ENCODE data around the gene KIF22.
"Not testable (repeated sequence)": the region's sequence is repeated elsewhere in the genome, so short reads cannot be mapped to it uniquely, and the experiment has no call there.

KIF22 gene

DNA sequence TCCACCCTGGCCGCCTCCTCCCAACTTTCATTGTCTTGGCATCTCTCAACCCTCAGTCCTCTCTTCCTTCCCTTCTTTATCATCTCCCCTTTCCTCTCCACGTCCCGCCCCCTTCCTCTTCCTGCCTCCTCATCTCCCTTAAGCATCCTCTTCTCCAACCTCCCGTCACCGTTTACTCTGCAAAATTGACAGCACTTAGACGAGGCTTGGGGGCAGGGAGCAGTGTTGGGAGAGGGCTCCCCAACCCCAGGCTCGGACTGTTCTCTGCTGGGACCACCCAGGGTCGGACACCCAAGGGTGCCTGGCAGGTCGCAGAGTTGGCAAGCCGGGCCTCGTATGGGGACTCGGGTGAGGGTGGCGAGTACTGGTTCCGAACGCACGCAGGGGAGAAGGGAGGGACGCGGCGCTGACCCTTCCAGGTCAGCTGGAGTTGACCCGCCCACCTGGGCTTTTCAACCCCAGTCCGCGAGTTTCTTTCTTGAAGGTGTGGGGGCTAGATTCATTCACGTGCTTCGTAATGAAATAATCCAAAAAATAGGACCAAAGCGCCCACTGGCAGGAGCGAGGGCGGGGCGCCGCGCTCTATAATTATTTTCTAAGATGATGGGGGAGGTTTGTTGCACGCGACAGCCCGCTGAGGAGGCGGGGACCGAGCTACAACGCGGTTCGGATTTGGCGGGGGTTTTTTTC is 24.6 kb downstream of the KIF22 start:
- DNase-seq (ENCODE audit: low read depth, low spot score), result no peak

DNA sequence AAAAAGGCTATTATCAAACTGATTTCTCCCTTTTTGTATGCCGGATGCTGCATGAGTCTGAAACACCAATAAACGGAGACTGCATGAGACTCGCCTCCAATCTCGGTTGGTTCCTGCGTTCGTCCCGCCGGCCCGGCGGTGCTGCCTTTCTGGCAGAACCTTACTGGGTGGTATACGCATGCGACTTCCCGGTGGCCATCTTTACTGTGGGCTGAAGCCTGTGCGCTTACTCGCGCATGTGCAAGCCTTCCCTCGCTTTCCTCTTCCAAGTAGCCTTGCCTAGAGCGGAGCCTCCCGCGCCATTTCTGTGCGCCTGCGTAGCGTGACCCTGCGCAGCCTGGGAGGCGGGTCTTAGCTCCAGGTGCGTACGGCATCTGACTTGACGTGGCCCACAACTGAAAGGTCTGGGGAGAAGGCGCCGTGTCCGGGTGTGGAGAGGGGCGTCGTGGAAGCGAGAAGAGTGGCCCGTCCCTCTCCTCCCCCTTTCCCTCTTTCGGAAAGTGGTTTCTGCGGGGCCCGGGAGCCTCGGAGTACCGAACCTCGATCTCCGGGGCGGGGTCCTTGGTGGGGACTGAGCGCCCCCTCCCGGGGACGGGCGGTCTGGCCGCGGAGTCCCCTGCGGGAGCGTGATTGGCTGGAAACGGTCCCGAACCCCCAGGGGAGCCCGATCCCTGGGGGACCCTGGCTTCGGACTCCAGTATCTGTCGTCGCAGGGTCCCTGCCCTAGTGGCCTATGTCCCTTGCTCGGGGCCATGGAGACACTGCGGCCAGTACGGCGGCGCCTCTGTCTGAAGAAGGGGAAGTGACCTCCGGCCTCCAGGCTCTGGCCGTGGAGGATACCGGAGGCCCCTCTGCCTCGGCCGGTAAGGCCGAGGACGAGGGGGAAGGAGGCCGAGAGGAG is 25.5 kb downstream of the KIF22 start, which contains the start of gene PAGR1:
Gene PAGR1, plus strand, starts transcription at position 360 of the 901 bp plus-strand sequence. Its CDS starts 374 bp downstream, at position 734.
- DNase-seq (ENCODE audit: low read depth, low spot score), result peak; percentile 99

DNA sequence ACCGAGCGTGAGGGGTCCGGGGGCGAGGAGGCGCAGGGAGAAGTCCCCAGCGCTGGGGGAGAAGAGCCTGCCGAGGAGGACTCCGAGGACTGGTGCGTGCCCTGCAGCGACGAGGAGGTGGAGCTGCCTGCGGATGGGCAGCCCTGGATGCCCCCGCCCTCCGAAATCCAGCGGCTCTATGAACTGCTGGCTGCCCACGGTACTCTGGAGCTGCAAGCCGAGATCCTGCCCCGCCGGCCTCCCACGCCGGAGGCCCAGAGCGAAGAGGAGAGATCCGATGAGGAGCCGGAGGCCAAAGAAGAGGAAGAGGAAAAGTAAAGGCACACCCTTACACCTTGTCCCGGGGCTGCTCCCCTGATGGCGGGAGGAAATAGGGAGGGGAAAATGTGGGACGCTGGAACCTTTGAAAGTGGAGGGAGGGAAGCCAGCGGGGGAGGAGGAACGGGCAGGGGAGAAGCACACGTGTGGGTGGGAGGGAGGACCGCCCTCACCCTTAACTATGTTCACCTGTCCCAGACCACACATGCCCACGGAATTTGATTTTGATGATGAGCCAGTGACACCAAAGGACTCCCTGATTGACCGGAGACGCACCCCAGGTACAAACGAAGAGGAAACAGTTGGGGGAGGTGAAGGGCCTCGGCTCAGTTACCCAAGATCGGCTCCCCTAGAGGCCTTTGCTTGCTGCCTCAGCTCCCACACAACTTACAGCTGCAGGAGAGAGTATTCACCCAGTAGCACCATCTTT is 26.3 kb downstream of the KIF22 start:
- DNase-seq (ENCODE audit: low read depth, low spot score), result no peak

DNA sequence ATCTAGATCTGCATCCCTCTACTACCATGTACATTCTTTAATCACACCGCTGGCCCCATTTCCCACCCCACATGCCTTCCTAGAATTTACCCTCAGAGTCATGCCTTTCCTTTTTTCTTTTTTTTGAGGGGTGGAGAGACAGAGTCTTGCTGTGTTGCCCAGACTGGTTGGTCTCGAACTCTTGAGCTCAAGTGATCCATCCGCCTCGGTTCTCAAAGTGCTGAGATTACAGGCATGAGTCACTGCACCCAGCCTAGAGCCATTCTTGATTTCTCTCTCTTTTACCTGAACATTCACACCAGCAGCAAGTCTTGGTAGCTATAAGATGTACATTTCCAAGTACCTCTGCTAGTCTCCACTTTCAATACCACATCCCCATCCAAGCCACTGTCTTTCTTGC is 27.5 kb downstream of the KIF22 start:
- no peak for DNase-seq (ENCODE audit: low read depth, low spot score)

DNA sequence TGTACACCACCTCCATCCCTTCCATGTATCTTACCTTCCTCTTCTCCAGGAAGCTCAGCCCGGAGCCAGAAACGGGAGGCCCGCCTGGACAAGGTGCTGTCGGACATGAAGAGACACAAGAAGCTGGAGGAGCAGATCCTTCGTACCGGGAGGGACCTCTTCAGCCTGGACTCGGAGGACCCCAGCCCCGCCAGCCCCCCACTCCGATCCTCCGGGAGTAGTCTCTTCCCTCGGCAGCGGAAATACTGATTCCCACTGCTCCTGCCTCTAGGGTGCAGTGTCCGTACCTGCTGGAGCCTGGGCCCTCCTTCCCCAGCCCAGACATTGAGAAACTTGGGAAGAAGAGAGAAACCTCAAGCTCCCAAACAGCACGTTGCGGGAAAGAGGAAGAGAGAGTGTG is 29.0 kb downstream of the KIF22 start:
- no peak for DNase-seq (ENCODE audit: low read depth, low spot score)

DNA sequence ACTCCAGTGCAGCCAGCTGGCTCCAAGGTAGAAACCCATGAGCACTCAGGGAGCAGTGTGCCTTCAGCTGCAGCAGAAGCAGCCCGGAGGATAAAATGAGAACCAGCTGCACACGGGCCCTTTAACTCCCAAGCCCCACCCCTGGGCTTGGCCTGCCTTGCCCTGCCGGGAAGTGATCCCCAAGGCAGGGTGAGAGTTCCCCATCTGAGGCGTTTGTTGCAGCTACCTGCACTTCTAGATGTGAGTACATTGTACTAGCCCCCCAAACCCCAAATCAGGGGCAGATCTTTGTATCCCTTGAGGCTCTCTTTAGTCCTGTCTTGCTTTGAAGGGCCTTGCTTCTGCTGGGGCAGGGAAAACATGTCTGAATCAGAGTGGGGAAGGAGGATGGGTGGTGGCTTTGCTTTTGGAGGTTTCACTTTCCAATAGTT is 29.7 kb downstream of the KIF22 start, which contains the start of gene MVP:
Gene MVP, plus strand, starts transcription at position 192 of the 431 bp plus-strand sequence. CDS start 10,088 bp downstream, outside the sequence.
- DNase-seq (ENCODE audit: low read depth, low spot score), result no peak

DNA sequence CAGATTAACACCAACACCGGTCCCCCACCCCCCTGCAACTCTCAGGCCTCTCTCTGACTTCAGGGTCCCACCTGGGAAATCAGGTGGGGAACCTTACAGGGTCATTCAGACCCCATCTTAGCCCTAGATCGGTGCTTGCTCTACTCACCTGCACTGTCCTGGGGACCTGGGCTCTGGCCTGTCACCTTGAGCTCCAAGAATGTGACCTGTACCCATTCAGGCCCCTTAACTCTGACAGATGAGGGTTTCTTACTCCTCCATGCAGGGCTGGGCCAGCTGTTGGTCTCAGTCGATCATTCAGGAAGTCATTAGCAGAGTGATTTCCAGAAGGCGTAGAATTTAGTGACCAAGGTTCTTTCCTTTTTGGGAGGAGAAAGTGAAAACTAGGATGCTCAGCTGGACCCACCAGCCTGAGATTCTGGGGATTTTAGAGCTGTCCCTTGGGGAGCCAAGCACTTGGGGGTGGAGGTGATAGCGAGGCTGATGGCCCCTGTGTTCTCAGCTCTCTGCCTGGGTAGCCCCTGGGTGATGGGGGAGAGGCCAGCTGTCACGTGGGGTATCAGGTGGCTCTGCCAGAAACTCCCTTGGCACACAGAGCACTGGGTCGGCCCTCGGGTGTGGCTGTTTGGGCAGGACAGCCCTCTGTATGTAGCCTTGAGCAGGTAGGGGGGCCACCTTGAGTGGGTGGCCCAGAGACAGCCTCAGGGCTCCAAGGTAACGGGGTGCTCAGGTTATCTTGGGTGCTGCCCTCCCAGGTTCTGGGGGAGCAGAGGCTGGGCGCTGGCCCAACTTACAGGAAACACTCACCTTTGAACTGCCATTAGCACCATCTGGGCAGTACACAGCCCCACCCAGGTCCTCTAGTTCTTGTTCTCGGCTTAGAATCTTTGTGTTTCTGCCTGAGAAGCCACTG is 30.4 kb downstream of the KIF22 start:
- DNase-seq (ENCODE audit: low read depth, low spot score), result no peak

DNA sequence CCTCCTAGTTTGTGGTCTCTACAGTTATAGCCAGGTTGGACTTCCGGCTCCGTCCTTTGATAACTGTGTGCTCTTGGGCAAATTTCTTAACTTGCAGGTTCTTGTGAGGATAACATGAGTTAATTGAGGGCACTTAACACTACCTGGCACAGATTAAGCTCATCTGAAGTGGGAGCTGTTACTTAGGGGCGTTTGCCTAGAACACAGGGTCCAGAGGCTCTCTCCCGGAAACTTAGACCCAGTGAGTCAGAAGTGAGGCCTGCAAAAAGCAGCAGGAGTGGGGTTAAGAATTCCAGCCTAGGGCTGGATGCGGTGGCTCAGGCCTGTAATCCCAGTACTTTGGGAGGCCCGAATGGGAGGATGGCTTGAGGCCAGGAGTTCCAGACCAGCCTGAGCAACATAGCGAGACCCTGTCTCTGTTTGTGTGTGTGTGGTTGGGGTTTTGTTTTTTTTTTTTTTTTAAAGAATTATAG is 31.1 kb downstream of the KIF22 start:
- DNase-seq (ENCODE audit: low read depth, low spot score), result no peak

DNA sequence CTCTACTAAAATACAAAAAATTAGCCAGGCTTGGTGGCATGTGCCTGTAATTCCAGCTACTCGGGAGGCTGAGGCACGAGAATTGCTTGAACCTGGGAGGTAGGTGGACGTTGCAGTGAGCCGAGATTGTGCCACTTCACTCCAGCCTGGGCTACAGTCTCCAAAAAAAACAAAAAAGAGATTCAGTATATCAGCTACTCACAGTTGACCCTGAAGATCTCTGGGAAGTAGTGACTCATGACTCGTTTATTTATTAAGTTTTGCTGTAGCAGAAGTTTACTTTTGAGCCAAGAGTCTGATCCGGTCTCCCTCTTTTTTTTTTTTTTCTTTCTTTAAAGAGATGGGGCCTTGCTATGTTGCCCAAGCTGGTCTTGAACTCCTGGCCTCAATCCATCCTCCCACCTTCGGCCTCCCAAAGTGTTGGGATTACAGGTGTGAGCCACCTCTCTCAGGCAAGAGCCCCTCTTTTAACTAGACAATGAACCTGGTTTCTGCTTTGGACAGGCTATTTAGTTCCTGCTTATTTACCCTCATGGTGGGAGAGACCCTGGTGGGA is 34.1 kb downstream of the KIF22 start:
- DNase-seq (ENCODE audit: low read depth, low spot score), result no peak

DNA sequence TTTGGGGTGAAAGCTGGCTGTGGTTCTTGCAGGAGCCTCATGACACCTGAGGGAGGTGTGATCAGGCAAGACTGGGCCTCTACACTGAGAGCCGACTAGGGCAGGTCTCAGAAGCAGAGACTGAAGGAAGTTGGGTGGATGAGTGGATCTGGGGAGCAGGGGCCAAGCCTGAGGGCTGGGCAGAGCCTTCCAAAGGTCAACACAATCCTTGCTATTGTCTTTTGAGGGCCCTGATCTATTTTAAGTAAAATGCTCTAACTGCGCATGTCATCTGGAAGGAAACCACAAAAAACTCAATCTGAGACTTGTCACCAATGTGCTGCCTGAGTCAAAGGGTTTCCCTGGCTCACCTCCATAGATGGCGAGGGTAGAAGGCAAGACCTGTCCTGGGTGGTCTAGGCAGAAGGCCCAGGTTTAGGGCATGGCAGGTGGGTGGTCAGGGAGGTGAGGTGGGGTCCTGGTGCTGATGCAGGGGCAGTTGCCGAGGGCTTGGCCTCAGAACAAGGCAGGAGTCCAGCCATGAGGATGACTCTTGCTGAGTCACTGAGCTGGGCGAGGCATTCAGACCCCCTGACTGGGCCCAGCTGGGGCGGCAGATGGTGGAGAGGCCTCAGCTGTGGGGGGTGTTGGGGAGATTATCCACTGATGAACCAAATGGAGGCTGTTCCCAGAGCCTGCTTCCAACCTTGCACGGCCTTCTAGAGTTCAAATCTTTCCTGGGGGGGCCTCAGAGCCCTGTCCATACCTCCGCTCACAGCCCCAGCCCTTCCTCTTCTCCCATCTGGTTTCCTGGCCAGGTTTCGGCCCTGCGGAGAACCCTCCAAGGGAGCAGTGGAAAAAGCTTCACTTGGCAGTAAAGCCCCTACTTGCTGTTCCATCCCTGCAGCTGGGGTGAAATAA is 34.8 kb downstream of the KIF22 start:
- no peak for DNase-seq (ENCODE audit: low read depth, low spot score)

DNA sequence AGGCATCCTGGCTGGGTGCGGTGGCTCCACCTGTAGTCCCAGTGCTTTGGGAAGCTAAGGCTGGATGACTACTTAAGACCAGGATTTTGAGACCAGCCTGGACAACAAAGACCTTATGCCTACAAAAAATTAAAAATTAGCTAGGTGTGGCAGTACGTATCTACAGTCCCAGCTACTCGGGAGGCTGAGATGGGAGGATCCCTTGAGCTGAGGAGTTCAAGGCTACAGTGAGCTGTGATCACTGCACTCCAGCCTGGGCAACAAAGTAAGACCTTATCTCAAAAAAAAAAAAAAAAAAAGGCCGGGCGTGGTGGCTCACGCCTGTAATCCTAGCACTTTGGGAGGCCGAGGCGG is 35.8 kb downstream of the KIF22 start:
- DNase-seq (ENCODE audit: low read depth, low spot score), result no peak

DNA sequence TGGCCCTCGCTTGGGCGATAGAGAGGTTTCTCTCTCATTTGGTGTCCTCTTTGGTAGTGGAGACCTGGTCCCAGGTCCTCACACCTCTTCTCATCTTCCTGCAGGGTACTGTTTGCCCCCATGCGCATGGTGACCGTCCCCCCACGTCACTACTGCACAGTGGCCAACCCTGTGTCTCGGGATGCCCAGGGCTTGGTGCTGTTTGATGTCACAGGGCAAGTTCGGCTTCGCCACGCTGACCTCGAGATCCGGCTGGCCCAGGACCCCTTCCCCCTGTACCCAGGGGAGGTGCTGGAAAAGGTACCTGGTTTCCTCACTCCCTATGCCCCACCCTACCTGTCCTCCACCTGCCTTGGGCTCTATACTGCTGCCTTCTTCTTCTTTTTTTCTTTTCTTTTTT is 40.2 kb downstream of the KIF22 start:
- no peak for DNase-seq (ENCODE audit: low read depth, low spot score)

DNA sequence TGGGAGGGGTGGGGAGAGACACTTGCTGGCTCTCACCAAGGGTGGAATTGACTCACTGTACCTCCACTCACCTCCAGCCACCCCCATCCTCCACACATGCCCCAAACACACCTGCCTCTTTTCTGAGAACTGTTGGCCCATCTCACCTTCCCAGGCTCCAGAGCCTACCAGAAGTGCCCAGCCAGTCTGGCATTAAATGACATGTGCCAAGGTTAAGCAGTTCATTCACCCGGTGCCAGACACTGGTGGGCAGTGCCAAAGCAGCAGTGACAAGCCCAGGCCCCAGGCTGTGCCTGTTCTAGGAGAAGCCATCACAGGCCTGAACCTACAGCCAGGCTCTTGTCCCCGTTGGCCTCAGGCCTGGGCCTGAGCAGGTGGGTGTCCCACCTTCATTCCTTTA is 40.9 kb downstream of the KIF22 start:
- no peak for DNase-seq (ENCODE audit: low read depth, low spot score)

DNA sequence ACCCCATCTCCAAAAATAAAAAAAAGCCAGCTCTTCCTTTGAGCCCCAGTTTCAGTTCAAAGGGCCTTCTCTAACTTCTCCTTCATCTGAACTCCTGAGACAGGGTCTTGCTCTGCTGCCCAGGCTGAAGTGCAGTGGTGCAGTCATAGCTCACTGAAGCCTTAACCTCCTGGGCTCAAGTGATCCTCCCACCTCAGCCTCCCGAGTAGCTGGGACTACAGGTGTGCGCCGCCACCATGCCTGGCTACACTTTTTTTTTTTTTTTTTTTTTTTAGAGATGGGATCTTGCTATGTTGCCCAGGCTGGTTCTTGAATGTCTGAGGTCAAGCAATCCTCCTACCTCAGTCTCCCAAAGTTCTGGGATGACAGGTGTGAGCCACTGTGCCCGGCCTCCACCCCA is 42.7 kb downstream of the KIF22 start:
- not testable (repeated sequence) for DNase-seq (ENCODE audit: low read depth, low spot score)

DNA sequence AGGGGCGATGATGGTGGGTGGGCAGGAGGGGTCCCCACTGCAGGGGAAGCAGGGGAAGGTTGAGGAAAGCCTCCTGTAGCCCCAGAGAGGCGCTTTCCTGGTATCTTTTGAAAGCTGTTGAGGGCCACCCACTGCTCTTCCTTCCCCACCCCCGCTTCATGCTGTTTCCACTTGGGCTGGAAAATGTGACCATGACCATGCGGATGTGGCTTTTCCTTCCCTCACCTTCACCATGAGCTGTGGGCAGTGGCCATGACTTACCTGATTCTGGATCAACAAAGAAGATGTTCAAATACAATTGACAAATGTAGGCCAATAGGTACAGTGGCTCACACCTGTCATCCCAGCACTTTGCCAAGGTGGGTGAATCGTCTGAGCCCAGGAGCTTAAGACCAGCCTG is 43.5 kb downstream of the KIF22 start:
- DNase-seq (ENCODE audit: low read depth, low spot score), result no peak

DNA sequence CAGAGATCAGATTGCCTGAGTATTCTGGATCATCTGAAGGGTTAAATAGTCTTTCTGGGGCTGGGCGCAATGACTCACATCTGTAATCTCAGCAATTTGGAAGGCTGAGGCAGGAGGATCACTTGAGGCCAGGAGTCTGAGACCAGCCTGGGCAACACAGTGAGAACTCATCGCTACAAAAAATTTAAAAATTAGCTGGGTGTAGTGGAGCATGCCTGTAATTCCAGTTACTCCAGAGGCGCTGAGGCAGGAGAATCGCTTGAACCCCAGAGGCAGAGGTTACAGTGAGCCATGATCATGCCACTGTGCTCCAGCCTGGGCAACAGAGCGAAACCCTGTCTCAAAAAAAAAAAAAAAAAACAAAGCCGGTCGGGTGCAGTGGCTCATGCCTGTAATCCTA is 45.4 kb downstream of the KIF22 start:
- no peak for DNase-seq (ENCODE audit: low read depth, low spot score)

DNA sequence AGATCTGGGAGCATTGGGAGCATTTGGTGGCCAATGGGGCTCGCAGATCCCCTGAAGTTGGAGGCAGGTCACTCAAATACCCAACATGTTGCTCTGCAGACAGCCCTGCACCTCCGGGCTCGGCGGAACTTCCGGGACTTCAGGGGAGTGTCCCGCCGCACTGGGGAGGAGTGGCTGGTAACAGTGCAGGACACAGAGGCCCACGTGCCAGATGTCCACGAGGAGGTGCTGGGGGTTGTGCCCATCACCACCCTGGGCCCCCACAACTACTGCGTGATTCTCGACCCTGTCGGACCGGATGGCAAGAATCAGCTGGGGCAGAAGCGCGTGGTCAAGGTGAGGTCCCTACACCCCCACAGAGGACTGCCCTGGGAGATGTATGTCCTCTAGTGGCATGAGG is 46.1 kb downstream of the KIF22 start:
- no peak for DNase-seq (ENCODE audit: low read depth, low spot score)

DNA sequence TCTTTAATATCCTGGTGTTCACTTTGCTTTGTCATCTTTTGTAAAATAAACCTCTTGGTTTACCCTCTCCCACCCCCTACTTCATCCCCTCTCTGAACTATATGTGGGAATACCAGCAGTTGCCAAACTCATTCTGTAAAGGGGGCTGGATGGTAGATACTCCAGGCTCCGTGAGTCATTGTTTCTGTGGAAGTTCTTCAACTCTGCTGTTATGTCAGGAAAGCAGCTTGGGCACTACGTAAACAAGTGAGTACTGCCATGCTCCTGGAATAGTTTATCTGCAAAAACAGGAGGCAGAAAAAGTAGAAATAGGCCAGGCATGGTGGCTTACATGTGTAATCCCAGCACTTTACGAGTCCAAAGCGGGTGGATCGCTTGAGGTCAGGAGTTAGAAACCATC is 47.3 kb downstream of the KIF22 start:
- no peak for DNase-seq (ENCODE audit: low read depth, low spot score)

DNA sequence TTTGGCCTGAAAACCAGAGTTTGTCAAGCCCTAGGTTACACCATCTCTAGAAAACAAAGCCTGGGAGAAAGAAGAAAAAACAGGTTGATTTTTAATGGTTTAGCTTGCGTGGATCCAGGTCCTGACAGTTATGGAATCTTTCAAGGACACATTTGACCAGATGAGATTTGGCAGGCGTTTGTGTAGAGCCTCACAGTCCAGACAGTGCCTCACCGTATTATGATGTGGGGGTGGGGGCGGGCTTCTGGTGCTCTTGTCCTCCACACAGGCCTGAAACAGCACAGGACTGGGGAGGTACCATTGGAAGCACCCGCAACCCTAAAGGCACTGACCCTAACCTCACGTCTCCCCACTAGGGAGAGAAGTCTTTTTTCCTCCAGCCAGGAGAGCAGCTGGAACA is 49.3 kb downstream of the KIF22 start:
- DNase-seq (ENCODE audit: low read depth, low spot score), result no peak

DNA sequence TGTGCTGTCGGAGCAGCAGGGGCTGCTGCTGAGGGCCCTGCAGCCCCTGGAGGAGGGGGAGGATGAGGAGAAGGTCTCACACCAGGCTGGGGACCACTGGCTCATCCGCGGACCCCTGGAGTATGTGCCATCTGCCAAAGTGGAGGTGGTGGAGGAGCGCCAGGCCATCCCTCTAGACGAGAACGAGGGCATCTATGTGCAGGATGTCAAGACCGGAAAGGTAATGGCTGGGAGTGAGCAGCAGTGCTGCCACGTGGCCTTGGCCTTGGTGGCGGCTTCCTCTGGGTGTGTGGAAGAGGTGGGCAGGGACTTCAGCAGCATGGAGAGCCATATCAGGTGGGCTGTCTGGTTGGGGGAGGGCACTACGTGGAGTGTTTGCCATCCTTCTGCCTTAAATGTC is 49.7 kb downstream of the KIF22 start:
- no peak for DNase-seq (ENCODE audit: low read depth, low spot score)

Measured in smooth muscle cell of the brain vasculature (primary cell).